GM12878 (cell line): ENCODE measurements around the gene MINAR2. TPM values are rescaled to one million over a fixed set of nuclear protein-coding genes. Genes with fewer than 3 reads are reported as not detected.

Source experiments
- ATAC-seq: fragments of 200-7000 bp; cut with Tn5 transposase; 3 replicates; pipeline ENCODE4 v1.9.1; 2020; ENCODE audit warnings: mild to moderate bottlenecking, moderate library complexity
- BruUV-seq: library from RNA; stranded (reverse); fragments of 400-500 nt; replicated peaks from 2 replicates; lab custom pipeline; 2021; lab: Mats Ljungman, UMichigan
- CTCF ChIA-PET: fragments of 300-600 bp; sonication (Branson Sonifier 250); formaldehyde crosslinking; extraction: SDS; loops from one replicate; lab custom pipeline; 2021; ENCODE audit warnings: inconsistent platforms; lab: Yijun Ruan, JAX
- POLR2A ChIA-PET: fragments of 350-600 bp; formaldehyde crosslinking; extraction: SDS; loops from one replicate; lab custom pipeline; 2021; ENCODE audit warnings: inconsistent platforms; lab: Charles Lee
- RAD21 ChIA-PET: fragments of 300-600 bp; sonication (Branson Sonifier 250); formaldehyde crosslinking; loops from one replicate; lab custom pipeline; 2023; ENCODE audit warnings: antibody characterized with exemption; ENCODE audit not compliant: unreplicated experiment; lab: Charles Lee
- SMC1A ChIA-PET: fragments of 300-600 bp; sonication (Branson Sonifier 250); formaldehyde crosslinking; loops from one replicate; lab custom pipeline; 2023; ENCODE audit not compliant: unreplicated experiment, uncharacterized antibody; lab: Charles Lee
- DNase-seq: peaks from one replicate; pipeline ENCODE4 v3.0.0-alpha.2; 2011; ENCODE audit warnings: low read depth, low spot score
- FAIRE-seq: peaks from 3 replicates; lab custom pipeline; 2011; peaks lifted over from hg19 to GRCh38; lab: Jason Lieb, UNC
- H2AFZ ChIP-seq: 2 replicates; pipeline ENCODE4 v1.6.0; 2011; ENCODE audit warnings: low read depth, low read length, control low read depth; ENCODE audit not compliant: control insufficient read depth
- H3K27ac ChIP-seq: 2 replicates; pipeline ENCODE4 v1.5.1; 2011; ENCODE audit warnings: control low read depth; ENCODE audit not compliant: control insufficient read depth, insufficient read depth
- H3K27me3 ChIP-seq, 2 experiments: replicated peaks in 1 of 2; 2 replicates each; pipeline versions ENCODE4 v1.6.0 to v1.6.1; 2011; ENCODE audit warnings: low read length in 1 of 2; ENCODE audit not compliant: control insufficient read depth in 2 of 2, insufficient read depth in 2 of 2
- H3K36me3 ChIP-seq, 2 experiments: 2 replicates each; pipeline ENCODE4 v1.5.1; 2011; ENCODE audit warnings: low read length in 1 of 2; ENCODE audit not compliant: control insufficient read depth in 2 of 2, insufficient read depth in 2 of 2
- H3K4me1 ChIP-seq: 2 replicates; pipeline ENCODE4 v1.6.1; 2011; ENCODE audit warnings: mild to moderate bottlenecking, low read length, moderate library complexity, mixed read lengths; ENCODE audit not compliant: control insufficient read depth, insufficient read depth
- H3K4me2 ChIP-seq: 2 replicates; pipeline ENCODE4 v1.6.0; 2011; ENCODE audit warnings: control low read depth; ENCODE audit not compliant: control insufficient read depth, insufficient read depth
- H3K4me3 ChIP-seq: fragments of 200-600 bp; sonication (generic); 2 replicates; pipeline ENCODE4 v1.5.1; 2016
- H3K79me2 ChIP-seq: 2 replicates; pipeline ENCODE4 v1.6.0; 2011; ENCODE audit warnings: low read length; ENCODE audit not compliant: control insufficient read depth, insufficient read depth
- H3K9ac ChIP-seq: 2 replicates; pipeline ENCODE4 v1.8.0; 2011; ENCODE audit warnings: low read length, control low read depth, mixed read lengths; ENCODE audit not compliant: control insufficient read depth, insufficient read depth
- H3K9me3 ChIP-seq: replicated peaks from 3 replicates; pipeline ENCODE4 v1.5.1; 2011; ENCODE audit warnings: mild to moderate bottlenecking, low read length; ENCODE audit not compliant: control insufficient read depth, insufficient read depth
- H4K20me1 ChIP-seq: 2 replicates; pipeline ENCODE4 v1.6.0; 2011; ENCODE audit not compliant: control insufficient read depth, insufficient read depth
- IKZF2 ChIP-seq, 2 experiments: fragments of 450-650 bp; IDR thresholded peaks; 2 replicates each; pipeline ENCODE4 v1.6.1; 2017; ENCODE audit warnings: mild to moderate bottlenecking in 2 of 2, moderate library complexity in 2 of 2
- NFYA ChIP-seq: IDR thresholded peaks from 2 replicates; pipeline ENCODE4 v1.6.1; 2011; ENCODE audit warnings: low read depth, mild to moderate bottlenecking, low read length, improper control_type of control experiment, borderline replicate concordance
- NRF1 ChIP-seq: conservative IDR thresholded peaks from 2 replicates; pipeline ENCODE4 v1.6.1; 2011; ENCODE audit warnings: mild to moderate bottlenecking, low read depth, low read length, improper control_type of control experiment
- PAX8 ChIP-seq: fragments of 450-650 bp; IDR thresholded peaks from 2 replicates; pipeline ENCODE4 v1.6.1; 2017; ENCODE audit warnings: mild to moderate bottlenecking, moderate library complexity
- RAD21 ChIP-seq: IDR thresholded peaks from 2 replicates; pipeline ENCODE4 v1.6.1; 2011; ENCODE audit warnings: mild to moderate bottlenecking, low read depth, low read length, moderate library complexity; ENCODE audit not compliant: insufficient read depth
- RFX5 ChIP-seq: IDR thresholded peaks from 2 replicates; pipeline ENCODE4 v1.6.1; 2011; ENCODE audit warnings: low read depth, low read length, improper control_type of control experiment
- SREBF1 ChIP-seq: IDR thresholded peaks from 2 replicates; pipeline ENCODE4 v1.6.1; 2012; ENCODE audit warnings: mild to moderate bottlenecking, low read length
- SUZ12 ChIP-seq: fragments of 200-600 bp; sonication (generic); IDR thresholded peaks from one replicate; pipeline ENCODE4 v1.6.1; 2018; ENCODE audit warnings: antibody characterized with exemption, mild to moderate bottlenecking; ENCODE audit not compliant: unreplicated experiment
- ZBED1 ChIP-seq: IDR thresholded peaks from 2 replicates; pipeline ENCODE4 v1.6.1; 2016; ENCODE audit warnings: borderline replicate concordance
- ZSCAN29 ChIP-seq: fragments of 450-650 bp; IDR thresholded peaks from 2 replicates; pipeline ENCODE4 v1.6.1; 2017; ENCODE audit warnings: mild to moderate bottlenecking, moderate library complexity
- ZZZ3 ChIP-seq: IDR thresholded peaks from 2 replicates; pipeline ENCODE4 v1.6.1; 2011; ENCODE audit warnings: low read depth; ENCODE audit not compliant: control insufficient read depth, insufficient read length
- WGBS: methylation state at CpG from one replicate; pipeline ENCODE4 v1.1.6; 2016; ENCODE audit warnings: low lambda C conversion rate; ENCODE audit not compliant: insufficient replicate concordance, insufficient coverage; ENCODE audit errors: missing lambda C conversion rate; 5-methylcytosine and 5-hydroxymethylcytosine counted together
- in situ Hi-C: fragments of 300-500 bp; cut with MboI; formaldehyde crosslinking; loops from 9 replicates; pipeline ENCODE4 v1.14.3; 2018; ENCODE audit warnings: mixed read lengths
- intact Hi-C: fragments of 100-400 bp; cut with micrococcal nuclease; formaldehyde crosslinking; loops from one replicate; pipeline ENCODE4 v1.14.2; 2022; ENCODE audit not compliant: unreplicated experiment
- polyA plus RNA-seq, 11 experiments: library from polyadenylated mRNA; depleted of rRNA in 4 of 11; unstranded in 6 of 11; stranded (reverse) in 5 of 11; fragments of >200 nt; fragmentation: Nextera tagmentation in 4 of 11; fragmentation: Illumina TruSeq in 1 of 11; extraction: Ambion mirVana in 4 of 11; extraction: Trizol in 1 of 11; gene quantifications; 1 replicate in 1 of 11; 2 replicates in 10 of 11; pipeline versions ENCODE4 v1.2.1 to v1.2.3, GENCODE V29; 2011 to 2016; ENCODE audit warnings: inconsistent platforms in 2 of 11, missing spikeins in 2 of 11, low read depth in 1 of 11
- total RNA-seq, 4 experiments: library from RNA; depleted of rRNA in 3 of 4; stranded (reverse); fragments of >200 nt in 3 of 4; fragmentation: Illumina TruSeq in 1 of 4; extraction: Trizol in 1 of 4; gene quantifications; 2 replicates each; pipeline versions ENCODE4 v1.2.1 to v1.2.3, GENCODE V29; 2013 to 2021
- TF ChIP-seq, protein P1 (sequence below): fragments of 450-650 bp; IDR thresholded peaks from 2 replicates; pipeline ENCODE4 v1.6.1; 2018; ENCODE audit warnings: borderline replicate concordance, mild to moderate bottlenecking; ENCODE audit not compliant: partially characterized antibody
- TF ChIP-seq, protein P2 (sequence below): fragments of 450-650 bp; IDR thresholded peaks from 2 replicates; pipeline ENCODE4 v1.6.1; 2017; ENCODE audit warnings: borderline replicate concordance
- TF ChIP-seq, protein P3 (sequence below): IDR thresholded peaks from 2 replicates; pipeline ENCODE4 v1.6.1; 2011; ENCODE audit warnings: mild to moderate bottlenecking, low read depth, low read length, moderate library complexity; ENCODE audit not compliant: insufficient replicate concordance
- TF ChIP-seq, protein P4 (sequence below): IDR thresholded peaks from 2 replicates; pipeline ENCODE4 v1.6.1; 2012; ENCODE audit warnings: low read length, inconsistent platforms

MINAR2 gene
- total and polyA plus RNA-seq, 10 of the 15 experiments (the other 5 are each of a cell fraction or from before 2014, with no cell fraction given), result 0.03 to 0.07 TPM; not detected in 8

DNA sequence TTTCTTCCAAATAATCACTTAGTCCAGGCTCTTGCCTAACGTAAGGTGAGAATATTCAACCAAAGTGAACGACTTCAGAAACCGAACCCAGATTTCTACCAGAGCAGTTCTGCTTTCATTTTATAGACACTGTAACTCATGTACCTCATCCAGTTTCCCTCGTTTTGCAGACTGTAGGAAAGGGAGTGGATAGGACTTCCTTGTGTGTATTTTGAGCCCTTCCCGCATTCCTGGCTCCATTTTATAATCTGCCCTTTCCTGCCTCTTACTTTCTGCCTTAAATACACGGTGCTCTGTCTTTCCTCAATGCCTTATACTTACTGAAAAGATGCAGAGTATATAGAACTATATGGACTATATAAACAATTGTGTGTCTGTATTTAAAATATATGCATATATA is 20.8 kb downstream of the MINAR2 start (continued):
- TF ChIP-seq, protein P1, sequence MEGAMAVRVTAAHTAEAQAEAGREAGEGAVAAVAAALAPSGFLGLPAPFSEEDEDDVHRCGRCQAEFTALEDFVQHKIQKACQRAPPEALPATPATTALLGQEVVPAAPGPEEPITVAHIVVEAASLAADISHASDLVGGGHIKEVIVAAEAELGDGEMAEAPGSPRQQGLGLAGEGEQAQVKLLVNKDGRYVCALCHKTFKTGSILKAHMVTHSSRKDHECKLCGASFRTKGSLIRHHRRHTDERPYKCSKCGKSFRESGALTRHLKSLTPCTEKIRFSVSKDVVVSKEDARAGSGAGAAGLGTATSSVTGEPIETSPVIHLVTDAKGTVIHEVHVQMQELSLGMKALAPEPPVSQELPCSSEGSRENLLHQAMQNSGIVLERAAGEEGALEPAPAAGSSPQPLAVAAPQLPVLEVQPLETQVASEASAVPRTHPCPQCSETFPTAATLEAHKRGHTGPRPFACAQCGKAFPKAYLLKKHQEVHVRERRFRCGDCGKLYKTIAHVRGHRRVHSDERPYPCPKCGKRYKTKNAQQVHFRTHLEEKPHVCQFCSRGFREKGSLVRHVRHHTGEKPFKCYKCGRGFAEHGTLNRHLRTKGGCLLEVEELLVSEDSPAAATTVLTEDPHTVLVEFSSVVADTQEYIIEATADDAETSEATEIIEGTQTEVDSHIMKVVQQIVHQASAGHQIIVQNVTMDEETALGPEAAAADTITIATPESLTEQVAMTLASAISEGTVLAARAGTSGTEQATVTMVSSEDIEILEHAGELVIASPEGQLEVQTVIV, result no peak
- no peak for TF ChIP-seq ZBED1

DNA sequence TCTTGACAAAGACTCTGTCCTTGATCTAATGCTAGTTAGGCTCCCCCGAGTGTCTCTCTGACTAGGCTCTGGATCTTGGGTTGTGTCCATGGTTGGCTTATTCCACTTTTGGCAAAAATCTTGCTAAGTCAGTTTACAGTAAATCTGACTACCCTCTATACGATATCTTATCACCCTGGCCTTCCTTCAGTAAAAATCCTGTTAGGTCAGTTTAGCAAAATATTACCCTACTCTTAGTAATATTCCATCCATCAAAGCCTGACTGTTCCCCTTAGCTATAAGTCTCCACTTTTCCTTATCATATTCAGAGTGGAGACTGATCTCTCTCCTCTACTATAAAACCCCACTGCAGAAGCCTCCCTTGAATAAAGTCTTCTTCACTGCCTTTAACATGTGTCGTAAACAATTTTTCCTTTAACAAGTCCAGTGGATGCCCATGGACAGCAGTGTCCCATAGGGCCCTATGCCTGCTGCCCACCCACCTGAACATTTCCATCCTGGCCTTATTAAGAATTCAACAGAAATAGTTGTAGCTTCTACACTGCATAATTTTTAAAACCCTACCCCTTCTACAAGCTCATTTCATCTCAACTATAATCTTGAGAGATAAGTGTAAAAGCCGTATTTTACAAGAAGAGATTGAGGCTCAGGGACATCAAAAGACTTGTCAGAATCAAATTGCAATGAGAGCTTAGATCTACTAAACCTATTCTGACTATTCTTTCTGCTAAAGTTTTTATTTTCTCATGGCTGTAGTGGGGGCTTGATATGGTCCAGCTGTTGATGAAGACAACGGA is 22.3 kb downstream of the MINAR2 start:
- H4K20me1 ChIP-seq, result no peaks in the 10 kb centered on the region
- 43% methylated on average over 5 of the region's 5 CpGs for WGBS
- no peaks in the 10 kb centered on the region for H3K4me1 ChIP-seq
- CTCF ChIA-PET, result interaction anchor here (0.6 to 7.8 kb wide), 22 partner anchors 9 to 1483 kb away, joined by 3 to 175 read pairs (median 6); partner anchors contain the start of gene MINAR2
- FAIRE-seq (no peak), ATAC-seq (no peak), DNase-seq (no peak)
- no peaks in the 10 kb centered on the region for H3K9me3 ChIP-seq
- in situ Hi-C loops, result loop anchor here (5.0 to 25.0 kb wide), 5 partner anchors 82 to 1558 kb away; no protein-coding TSS in a partner anchor
- no peak overlapping the region for H2AFZ ChIP-seq
- H3K4me3 ChIP-seq, result no peak overlapping the region
- H3K27me3 ChIP-seq, result no peaks in the 10 kb centered on the region
- H3K27ac ChIP-seq, result no peak overlapping the region
- intact Hi-C loops, result loop anchor here (2.0 to 5.0 kb wide), 2 partner anchors 371 to 1342 kb away; no protein-coding TSS in a partner anchor
- H3K4me2 ChIP-seq, result no peak overlapping the region
- no peaks in the 10 kb centered on the region for H3K79me2 ChIP-seq
- POLR2A ChIA-PET, result no interaction called here
- RAD21 ChIA-PET, result interaction anchor here (0.9 to 3.3 kb wide), 4 partner anchors 17 to 263 kb away, joined by 3 to 40 read pairs (median 3); no protein-coding TSS in a partner anchor
- H3K36me3 ChIP-seq, result no peaks in the 10 kb centered on the region
- H3K9ac ChIP-seq, result no peak overlapping the region
- SMC1A ChIA-PET, result interaction anchor here (1.1 to 6.4 kb wide), 6 partner anchors 9 to 371 kb away, joined by 3 to 74 read pairs (median 6); no protein-coding TSS in a partner anchor
- BruUV-seq, result no TSS peak
- TF ChIP-seq ZZZ3 (no peak), SUZ12 (no peak), RAD21 (no peak), PAX8 (no peak), ZSCAN29 (no peak), NRF1 (no peak), RFX5 (no peak), NFYA (no peak), SREBF1 (no peak), IKZF2 (IDR thresholded peaks at IDR 0.05) (no peak)
- TF ChIP-seq, protein P2, sequence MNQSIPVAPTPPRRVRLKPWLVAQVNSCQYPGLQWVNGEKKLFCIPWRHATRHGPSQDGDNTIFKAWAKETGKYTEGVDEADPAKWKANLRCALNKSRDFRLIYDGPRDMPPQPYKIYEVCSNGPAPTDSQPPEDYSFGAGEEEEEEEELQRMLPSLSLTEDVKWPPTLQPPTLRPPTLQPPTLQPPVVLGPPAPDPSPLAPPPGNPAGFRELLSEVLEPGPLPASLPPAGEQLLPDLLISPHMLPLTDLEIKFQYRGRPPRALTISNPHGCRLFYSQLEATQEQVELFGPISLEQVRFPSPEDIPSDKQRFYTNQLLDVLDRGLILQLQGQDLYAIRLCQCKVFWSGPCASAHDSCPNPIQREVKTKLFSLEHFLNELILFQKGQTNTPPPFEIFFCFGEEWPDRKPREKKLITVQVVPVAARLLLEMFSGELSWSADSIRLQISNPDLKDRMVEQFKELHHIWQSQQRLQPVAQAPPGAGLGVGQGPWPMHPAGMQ, result no peak
- TF ChIP-seq, protein P3, sequence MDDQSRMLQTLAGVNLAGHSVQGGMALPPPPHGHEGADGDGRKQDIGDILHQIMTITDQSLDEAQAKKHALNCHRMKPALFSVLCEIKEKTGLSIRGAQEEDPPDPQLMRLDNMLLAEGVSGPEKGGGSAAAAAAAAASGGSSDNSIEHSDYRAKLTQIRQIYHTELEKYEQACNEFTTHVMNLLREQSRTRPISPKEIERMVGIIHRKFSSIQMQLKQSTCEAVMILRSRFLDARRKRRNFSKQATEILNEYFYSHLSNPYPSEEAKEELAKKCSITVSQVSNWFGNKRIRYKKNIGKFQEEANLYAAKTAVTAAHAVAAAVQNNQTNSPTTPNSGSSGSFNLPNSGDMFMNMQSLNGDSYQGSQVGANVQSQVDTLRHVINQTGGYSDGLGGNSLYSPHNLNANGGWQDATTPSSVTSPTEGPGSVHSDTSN, result no peak
- TF ChIP-seq, protein P4, sequence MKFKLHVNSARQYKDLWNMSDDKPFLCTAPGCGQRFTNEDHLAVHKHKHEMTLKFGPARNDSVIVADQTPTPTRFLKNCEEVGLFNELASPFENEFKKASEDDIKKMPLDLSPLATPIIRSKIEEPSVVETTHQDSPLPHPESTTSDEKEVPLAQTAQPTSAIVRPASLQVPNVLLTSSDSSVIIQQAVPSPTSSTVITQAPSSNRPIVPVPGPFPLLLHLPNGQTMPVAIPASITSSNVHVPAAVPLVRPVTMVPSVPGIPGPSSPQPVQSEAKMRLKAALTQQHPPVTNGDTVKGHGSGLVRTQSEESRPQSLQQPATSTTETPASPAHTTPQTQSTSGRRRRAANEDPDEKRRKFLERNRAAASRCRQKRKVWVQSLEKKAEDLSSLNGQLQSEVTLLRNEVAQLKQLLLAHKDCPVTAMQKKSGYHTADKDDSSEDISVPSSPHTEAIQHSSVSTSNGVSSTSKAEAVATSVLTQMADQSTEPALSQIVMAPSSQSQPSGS, result no peak
